GM12891 (cell line): Measurements from ENCODE around the gene SLC17A9.

Experiments used
- DNase-seq: peaks from one replicate; pipeline ENCODE4 v3.0.0; 2011; ENCODE audit warnings: low spot score; ENCODE audit not compliant: insufficient read length
- FAIRE-seq: peaks from 2 replicates; lab custom pipeline; 2011; peaks lifted over from hg19 to GRCh38; lab: Jason Lieb, UNC
- PAX5 ChIP-seq: IDR thresholded peaks from 2 replicates; pipeline ENCODE4 v1.6.1; 2011; ENCODE audit warnings: low read length, moderate library complexity, mild to moderate bottlenecking; ENCODE audit not compliant: insufficient read depth, severe bottlenecking
- POLR2A ChIP-seq: IDR thresholded peaks from 2 replicates; pipeline ENCODE4 v1.6.1; 2011; ENCODE audit warnings: low read depth, low read length, control low read depth
- POLR2AphosphoS5 ChIP-seq: IDR thresholded peaks from 2 replicates; pipeline ENCODE4 v1.6.1; 2011; ENCODE audit warnings: low read depth, low read length, control low read depth
- POU2F2 ChIP-seq: IDR thresholded peaks from 2 replicates; pipeline ENCODE4 v1.6.1; 2011; ENCODE audit warnings: low read depth, mild to moderate bottlenecking, control low read depth, low read length, moderate library complexity
- SPI1 ChIP-seq: IDR thresholded peaks from 2 replicates; pipeline ENCODE4 v1.6.1; 2011; ENCODE audit warnings: low read depth, low read length, control low read depth
- TAF1 ChIP-seq: IDR thresholded peaks from 2 replicates; pipeline ENCODE4 v1.6.1; 2011; ENCODE audit warnings: low read depth, low read length, control low read depth

The SLC17A9 gene

DNA sequence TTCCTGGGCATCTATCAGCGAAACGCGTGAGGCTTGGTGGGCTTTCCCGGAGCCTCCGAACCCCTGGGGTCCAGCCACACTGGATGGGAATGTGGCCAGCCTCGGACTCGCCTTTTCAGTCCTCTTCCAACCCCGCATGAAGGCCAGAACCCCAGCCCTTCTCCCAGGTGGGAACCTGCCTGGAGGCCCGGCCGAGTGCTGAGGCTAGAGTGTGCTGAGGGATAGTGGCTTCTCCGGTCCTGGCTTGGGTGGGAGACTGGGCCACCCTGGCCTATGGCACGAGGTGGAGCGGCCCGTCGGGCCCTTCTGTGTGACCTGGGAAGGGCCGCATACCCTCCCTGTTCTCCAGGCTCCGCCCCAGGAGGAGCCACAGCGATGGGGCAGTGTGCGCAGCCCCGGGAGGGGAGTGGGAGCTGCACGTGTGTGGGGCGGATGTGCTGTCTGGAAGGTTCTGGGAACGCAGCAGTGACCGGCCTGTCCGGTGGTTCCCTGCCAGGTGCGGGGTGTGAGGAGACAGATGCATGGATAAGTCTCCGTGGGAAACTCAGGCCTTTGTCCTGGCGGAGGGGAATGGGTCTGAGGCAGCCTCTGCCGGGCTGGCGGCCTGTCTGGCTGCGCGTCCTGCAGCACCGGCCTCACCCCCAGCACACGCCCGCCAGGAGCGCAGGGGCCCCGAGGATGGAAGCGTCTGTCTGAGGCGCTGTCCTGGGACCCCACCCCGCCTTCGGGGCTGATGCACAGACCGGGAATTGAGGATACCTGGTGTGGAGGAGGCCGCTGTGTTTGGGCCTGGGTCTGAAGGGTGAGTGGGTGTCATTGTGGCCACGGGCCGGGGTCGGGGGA, 55.4 kb downstream of the SLC17A9 start:
- TF ChIP-seq POLR2A (no peak), POU2F2 (no peak), TAF1 (no peak), POLR2AphosphoS5 (no peak), SPI1 (no peak)
- no peak for DNase-seq
- FAIRE-seq, result no peak

- TF ChIP-seq PAX5 (no peak), POLR2A (no peak), SPI1 (no peak), POU2F2 (no peak), TAF1 (no peak), POLR2AphosphoS5 (no peak)
- FAIRE-seq (no peak), DNase-seq (no peak)
These were observed 56.1 kb downstream of the SLC17A9 start for GRCh38 chr20:63008541-63009044.

GRCh38 chr20:63009045-63009961, 56.8 kb downstream of the SLC17A9 start:
- DNase-seq, result peak; percentile 94
- FAIRE-seq, result peak; percentile 86
- TF ChIP-seq POLR2AphosphoS5 (peak; percentile 74), SPI1 (no peak), POLR2A (peak; percentile 47), TAF1 (peak; percentile 63), PAX5 (peak; percentile 38), POU2F2 (peak; percentile 49; the same call in 1 of the 2 replicates)

GRCh38 chr20:63009988-63010769, 57.7 kb downstream of the SLC17A9 start:
- peak; percentile 98 for FAIRE-seq
- TF ChIP-seq TAF1 (peak; percentile 77), PAX5 (peak; percentile 56), POU2F2 (peak; percentile 99), POLR2A (peak; percentile 89), POLR2AphosphoS5 (peak; percentile 67), SPI1 (0 out of 2 replicates have a peak, but pooled peaks have one; percentile 13)
- DNase-seq, result peak; percentile 79

DNA sequence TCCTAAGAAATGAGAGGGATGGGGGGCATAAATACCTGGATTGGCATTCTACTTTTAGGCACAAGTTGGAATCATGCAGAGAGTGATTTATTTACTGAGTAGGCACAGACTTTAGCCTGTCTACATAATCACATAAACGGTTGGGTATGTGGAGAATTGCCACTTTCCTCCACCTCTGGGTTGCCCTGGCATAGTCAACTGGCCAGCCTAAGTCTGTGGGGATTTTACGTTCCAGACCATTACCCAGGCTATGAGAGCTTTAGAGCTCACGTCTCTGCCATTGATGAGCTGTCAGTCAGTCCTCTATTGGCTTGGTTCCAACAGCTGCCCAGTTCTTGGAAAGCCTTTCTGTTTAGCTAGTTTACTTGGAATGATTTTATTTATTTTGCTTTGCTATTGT, 59.3 kb downstream of the SLC17A9 start:
- FAIRE-seq (peak; percentile 31), DNase-seq (no peak)
- TF ChIP-seq PAX5, result no peak

DNA sequence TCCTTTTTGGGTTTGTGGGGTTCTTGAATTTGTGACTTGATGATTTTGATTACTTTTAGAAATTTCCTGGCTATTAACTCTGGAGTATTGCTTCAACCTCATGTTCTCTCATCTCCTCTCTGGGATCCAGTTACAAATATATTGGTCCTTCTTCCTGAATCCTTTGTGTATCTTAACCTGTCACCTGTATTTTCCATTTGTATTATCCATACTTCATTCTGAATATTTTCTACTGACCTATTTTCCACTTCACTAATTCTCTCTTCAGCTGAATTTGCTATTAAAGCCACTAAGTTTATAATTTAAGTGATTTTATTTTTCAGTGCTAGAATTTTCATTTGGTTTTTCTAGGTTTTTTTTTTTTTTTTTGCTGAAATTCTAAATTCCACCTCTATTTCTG, 60.7 kb downstream of the SLC17A9 start:
- DNase-seq (no peak), FAIRE-seq (no peak)
- TF ChIP-seq TAF1 (no peak), POLR2A (no peak), POU2F2 (no peak), POLR2AphosphoS5 (no peak)

DNA sequence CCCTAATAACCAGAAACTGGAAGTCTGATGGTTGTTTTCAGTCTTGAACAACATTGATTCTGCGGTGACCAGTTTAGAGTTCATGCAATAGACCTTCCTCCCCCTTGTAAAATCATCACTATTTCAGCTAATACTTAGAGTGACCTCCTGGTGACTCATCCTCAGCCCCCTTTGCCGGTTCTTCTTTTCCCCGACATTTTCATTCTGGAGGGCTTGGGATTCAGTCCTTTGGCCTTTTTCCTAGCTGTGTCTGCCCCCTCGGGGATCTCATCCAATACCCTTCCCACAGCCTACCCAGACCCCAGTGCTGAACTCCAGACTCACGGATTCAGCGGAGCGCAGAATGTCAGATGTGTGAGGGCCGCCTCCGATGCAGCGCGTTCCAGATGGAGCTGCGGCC, 61.8 kb downstream of the SLC17A9 start:
- TF ChIP-seq POLR2A, result no peak
- no peak for TF ChIP-seq SPI1
- TF ChIP-seq PAX5, result no peak
- TF ChIP-seq POU2F2, result no peak
- no peak for TF ChIP-seq POLR2AphosphoS5
- TF ChIP-seq TAF1, result no peak
- FAIRE-seq (no peak), DNase-seq (no peak)

DNA sequence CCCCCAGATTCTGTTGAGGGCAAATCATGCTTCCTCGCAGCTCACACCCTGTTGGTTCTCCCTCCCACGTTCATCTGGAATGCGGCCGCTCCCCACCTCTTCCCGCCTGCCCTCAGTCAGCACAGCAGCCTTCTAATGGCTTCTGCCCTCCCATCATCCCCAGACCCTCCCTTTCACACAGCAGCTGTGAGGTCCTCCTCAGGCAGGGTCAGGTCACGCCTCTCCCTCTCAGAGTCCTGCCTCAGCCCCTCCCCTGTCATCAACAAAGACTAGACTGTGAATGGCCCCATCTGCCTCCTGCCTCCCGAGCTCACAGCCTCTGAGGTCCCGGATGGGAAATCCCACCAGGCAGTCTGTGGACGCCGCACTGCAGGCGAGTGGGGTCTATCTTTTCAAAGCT, 62.2 kb downstream of the SLC17A9 start:
- DNase-seq (no peak), FAIRE-seq (no peak)
- no peak for TF ChIP-seq PAX5
- TF ChIP-seq SPI1, result no peak
- TF ChIP-seq POLR2A, result no peak
- TF ChIP-seq TAF1, result no peak
- TF ChIP-seq POLR2AphosphoS5, result no peak
- no peak for TF ChIP-seq POU2F2

DNA sequence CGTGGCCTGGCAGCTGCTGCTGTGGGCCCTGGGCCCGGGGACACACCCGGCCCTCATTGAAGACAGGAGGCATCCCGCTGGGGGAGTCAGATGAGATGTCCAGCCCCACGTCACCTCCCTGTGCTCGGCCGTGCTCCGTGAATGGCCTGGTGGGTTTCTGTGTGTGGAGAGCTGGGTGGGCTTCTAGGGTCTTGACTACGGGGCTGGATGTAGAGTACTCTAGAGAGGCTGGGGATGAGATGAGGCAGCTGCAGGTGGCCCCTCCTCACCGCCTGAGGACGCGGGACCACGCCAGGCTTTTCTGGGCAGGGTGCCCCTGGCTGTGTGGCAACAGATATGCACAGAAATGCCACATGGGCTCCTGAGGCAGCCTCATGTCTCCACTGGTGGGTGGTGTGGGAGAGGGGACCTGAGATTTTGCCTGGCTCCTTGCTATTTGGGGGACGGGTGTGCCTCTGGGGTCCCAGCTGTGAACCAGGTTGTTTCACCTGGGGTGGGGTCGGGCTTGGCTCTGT, 62.7 kb downstream of the SLC17A9 start:
- DNase-seq (no peak), FAIRE-seq (no peak)
- TF ChIP-seq POLR2AphosphoS5, result no peak
- no peak for TF ChIP-seq SPI1
- no peak for TF ChIP-seq POU2F2
- no peak for TF ChIP-seq TAF1
